Frontal cortex (tissue), 4 donors: ENCODE data around the gene NEK4. TPM values are rescaled to one million over a fixed set of nuclear protein-coding genes. Genes with fewer than 3 reads are reported as not detected.

ENCODE experiments used
- DNase-seq, 2 donors: peaks; one replicate each; pipeline ENCODE4 v3.0.0; 2012; ENCODE audit warnings: low spot score in 2 of 2
- FAIRE-seq: peaks from 2 replicates; lab custom pipeline; 2012; peaks lifted over from hg19 to GRCh38; lab: Jason Lieb, UNC
- total RNA-seq: library from RNA; depleted of rRNA; stranded (reverse); fragments of >200 nt; gene quantifications from one replicate; pipeline ENCODE4 v1.2.3, GENCODE V29; 2014
- donor health status: control.
- donor health status: control.
- donor health status: control.

The NEK4 gene
- 53.4 TPM for total RNA-seq

DNA sequence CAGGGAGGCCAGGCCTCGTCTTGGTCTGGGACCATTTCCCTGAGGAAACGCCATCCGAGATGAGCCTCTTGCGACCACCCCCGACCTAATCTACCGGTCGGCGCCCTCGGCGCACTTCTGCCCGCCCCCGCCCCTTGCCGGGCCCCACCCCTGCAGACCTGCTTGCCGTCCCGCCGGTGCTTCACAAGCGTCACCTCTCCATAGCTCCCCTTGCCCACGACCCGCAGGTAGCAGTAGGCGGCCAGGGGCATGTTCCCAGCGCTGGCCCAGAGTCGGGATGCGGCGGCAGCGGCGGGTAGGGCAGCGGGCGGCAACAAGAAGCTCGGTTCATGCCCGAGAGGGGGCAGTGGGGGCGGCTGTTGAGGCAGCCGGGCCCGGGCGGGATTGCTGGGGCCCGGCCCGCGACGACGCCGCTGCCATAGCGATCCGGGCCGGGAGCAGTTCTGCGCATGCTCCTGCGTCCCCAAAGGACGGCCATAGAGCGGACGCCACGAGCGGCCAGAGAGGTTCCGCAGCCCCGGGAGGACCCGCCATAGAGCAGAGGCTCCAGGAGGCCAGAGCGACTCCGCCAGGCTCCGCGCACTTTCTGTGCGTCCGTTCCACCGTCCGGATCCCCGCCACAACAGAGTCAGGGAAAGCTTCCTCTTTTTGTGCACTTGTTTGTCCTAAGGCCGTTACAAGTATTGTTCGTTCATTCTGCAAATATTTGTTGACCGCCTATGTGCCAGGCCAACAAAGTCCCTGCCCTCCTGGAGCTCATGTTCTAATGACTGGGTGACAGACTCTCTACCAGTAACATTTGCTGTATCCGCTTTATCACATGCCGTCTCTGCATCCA lies at the start of gene NEK4:
NEK4 (minus strand) TSS at position 445 of the 838 bp plus-strand sequence; CDS start at position 251, 194 bp downstream.
- no peak for FAIRE-seq
- DNase-seq, result peak; percentile 85 to 89

DNA sequence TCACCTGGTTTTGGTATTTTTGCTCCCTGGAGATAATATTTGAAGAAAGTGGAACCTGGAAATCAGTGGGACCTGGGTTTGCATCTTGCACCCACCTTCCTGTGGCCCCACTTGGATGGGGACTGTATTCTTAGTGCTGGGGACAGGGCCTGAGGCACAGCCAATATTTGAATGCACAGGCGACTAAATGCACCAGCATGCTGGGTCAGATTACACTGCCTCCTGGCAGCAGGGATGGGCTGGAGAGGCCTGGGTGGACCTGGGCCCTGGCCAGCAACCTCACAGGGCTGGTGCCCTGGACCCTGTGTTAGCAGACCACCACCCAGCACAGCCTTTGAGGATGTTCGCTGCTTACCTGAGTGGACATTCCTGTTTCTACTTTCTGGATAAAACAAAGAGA lies 49.2 kb upstream of the NEK4 start:
- FAIRE-seq, result no peak
- DNase-seq, result no peak

DNA sequence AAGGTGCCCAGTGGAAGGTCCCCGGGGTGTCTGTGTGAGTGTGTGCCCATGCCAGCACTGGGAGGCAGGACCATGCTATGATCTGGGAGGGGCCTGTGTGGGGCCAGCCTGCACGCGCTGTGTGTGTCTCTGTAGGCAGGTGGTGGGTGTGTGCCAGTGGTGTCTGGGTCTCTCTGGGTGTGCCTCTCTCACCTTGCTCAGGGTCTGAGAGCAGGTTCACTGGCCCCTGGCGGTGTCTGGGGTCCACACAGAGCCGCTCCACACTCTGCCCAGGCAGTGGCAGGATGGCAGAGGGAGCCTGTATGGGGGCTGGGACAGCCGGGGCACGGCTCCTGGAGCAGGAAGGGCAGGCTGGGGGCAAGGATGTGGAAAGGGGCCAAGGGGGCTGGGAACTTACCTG lies 47.1 kb upstream of the NEK4 start:
- FAIRE-seq, result no peak
- DNase-seq, result no peak

DNA sequence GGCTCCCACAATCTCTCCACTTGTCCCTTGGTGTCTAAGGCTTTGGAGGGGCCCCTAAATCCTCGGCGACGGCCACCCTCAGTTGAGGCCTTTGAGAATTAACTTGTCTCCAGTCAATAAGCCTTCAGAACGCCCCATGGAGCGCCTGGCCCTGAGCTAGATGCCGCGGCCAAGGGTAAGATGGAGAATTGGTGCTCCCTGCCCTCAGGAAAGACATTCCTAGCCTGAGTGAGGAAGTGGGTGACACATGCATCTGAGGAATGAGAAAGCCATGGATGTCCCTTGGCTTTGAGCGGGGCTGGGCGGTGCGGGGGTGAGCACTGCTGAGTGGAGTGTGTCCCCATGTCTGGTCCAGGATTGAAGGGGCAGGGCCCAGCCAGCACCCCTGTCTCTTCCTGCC lies 46.5 kb upstream of the NEK4 start:
- FAIRE-seq (no peak), DNase-seq (no peak)

DNA sequence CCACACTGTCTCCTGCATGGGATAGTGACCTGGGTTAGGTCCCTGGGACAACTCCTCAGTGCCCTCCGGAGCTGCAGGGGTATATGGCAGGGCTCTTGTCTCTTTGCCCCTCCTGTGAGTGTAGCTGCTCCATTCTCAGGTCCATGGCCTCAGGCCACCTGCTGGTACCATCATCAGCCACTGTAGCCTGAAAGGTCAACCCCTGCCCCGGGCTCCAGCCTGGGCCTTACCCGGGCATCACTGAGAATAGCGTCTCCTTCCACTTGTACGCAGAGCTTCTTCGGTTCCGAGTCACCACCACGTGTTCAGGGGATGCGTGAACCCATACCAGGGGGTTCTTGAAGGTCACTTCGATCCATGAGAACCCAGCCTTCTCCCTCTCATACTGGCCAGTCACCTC lies 45.9 kb upstream of the NEK4 start:
- FAIRE-seq, result no peak
- no peak for DNase-seq

DNA sequence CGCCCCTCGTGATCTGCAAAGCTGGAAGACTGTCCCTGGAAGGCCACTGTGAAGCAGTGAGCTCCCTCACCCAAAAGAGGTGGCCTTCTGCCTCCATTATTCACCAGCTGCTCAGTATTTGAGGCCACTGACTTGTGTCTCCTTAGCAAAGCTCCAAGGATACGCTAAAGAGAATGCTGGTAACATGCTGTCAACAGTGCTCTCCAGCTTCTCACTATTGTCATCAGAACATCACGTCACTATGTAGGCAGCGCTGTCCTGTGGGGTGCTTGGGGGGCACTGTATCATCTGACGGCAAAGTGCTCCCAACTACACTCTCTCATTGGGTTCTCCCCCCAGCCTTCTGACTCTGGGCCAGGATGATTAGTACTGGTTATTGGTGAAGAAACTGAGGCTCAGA lies 45.5 kb upstream of the NEK4 start:
- no peak for FAIRE-seq

DNA sequence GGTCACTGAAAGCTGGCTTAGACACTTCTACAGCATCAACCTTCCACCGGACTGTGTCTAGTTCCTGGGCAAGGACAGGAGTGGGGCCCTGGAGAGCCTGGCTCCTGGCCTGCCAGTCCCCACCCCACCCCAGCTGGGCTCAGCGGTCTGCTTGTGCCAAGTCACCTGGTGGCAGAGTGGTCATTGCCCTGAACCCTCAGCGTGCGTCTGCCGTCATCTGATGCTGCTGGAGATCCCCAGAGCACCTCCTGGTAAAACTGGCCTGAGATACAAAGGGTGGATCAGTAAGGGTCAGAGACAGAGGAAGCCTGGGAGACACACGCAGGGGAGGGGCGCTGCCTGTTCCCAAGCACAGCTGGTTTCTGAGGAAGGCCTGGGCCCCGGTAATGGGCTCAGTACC lies 43.1 kb upstream of the NEK4 start:
- DNase-seq (no peak), FAIRE-seq (no peak)

More for the DNA sequence above, 45.5 kb upstream of the NEK4 start:
- no peak for DNase-seq

DNA sequence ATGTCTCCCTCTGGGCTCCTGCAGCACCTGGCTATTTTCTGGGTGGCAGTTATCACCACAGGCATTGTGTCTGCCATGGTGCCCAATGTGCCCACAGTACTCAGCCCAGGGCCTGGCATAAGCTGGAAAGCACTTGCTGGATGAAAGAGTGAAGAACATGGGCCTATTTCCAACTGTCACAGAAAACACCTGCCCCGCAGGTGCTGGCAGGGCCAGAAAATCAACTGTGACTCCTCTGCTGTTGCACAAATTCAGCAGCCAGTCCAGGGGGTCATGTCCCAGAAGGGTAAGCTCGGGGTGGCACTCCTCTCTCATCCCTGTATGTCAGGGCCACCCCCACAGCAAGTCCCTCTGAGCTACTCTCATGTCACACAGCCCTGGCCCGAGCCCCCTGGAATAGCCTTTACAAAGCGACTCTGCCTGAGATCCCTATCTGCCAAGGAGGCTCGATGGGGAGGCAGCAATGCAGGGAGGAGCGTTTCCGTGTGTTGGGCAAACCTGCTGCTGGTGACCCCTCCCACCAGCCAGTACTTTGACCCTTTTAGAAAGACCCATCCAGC lies 40.8 kb upstream of the NEK4 start:
- DNase-seq (no peak), FAIRE-seq (no peak)

DNA sequence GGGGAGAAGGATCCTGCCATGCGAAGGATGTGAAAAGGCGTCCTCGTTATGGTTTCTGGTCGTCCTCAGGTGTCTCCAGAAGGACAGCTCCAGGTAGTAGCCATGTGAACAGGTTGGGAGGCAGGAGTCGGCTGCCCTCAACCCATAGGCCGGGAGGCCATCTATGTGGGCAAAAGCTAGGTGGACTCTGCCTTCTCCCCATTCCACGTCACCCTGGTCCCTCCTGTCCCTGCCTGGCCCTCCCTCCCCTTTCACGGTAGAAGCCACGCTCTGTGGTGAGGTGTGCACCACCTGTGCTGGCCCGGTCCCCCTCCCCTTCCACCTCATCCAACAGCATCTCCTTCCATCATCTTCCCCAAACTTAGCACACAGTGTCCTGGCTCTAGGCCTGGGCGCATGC lies 40.2 kb upstream of the NEK4 start:
- FAIRE-seq (no peak), DNase-seq (no peak)

DNA sequence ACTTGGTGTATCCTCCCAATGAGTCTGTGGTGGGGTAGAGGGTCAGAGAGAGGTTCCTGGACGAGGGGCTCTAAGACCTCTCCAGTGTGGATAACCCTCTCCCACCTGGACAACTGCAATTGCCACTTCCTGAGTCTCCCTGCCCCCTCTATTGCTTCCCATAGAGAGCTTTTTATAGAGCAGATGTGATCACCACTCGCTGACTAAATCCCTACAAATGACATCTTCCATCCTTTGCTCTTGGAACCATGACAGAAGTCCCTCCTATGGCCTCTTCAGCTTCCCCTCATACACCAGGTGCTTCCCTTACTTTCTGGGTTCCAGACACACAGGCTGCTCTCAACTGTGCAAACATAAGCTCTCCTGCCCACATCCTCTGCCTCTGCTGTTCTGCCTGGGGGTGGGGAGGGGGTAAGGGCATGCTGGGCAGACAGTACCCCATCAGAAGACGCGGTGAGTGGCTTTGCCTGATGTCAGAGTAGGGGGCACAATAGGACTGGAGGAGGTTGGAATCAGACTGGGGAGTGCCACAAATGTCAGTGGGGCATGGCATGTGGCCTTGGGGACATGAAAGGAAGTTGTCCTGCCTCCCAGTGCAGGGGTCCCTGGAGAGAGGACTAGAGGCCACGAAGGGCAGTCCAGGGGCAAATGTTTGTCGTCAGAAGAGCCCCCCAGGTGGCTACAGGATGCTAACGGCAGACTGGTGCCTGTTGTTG lies 39.1 kb upstream of the NEK4 start:
- no peak for FAIRE-seq

DNA sequence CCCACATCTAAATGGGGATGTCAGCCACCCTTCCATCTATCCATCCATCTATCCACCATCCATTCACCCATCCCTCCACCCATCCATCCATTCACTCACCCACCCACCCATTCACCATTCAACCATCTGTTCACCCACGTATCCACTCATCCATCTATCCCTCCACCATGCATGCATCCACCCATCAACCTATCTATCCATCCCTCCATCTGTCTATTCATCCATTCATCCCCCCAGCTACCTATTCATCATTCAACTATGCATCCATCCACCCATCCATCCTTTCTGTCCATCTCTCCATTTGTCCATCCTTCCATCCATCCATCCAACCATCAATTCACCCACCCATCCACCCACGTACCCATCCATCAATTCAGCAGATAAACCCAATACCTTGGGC lies 38.4 kb upstream of the NEK4 start:
- no peak for FAIRE-seq
- no peak for DNase-seq

More for the DNA sequence above, 39.1 kb upstream of the NEK4 start:
- DNase-seq, result no peak

DNA sequence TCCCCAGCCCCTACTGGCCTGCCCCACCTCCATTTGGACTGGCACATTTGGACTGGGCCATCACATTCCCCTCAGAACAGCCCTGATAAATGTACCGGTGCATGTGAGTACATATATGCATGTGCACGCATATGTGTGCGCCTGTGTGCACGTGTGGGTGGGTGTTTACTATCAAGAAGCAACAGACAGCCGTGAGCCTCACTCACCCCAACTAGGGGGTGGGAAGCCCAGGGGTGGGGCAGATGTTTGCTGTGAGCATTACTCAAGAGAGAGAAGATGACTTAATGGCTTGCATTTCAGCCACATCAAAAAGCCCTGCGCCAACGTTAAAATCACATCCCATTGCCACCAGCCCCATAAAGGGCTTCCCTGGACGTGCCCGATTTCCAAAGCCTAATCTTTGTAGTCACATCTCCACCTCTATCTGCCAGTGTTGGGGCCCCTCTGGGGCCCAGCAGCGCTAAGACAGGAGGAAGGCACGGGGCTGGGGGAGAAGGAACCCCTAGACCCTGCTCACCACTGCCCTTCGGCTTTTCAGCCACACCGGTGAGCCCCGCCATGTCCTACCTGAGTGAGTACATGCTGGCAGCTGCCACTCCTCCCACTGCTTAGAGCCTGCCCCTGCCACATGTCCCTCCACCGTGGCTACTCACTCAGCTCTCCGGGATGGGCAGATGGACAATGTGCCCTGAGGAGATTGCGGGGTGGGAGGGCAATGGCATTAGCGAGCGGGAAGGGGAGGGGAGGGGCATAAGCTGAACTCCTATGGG lies 34.7 kb upstream of the NEK4 start:
- DNase-seq, result no peak
- no peak for FAIRE-seq

DNA sequence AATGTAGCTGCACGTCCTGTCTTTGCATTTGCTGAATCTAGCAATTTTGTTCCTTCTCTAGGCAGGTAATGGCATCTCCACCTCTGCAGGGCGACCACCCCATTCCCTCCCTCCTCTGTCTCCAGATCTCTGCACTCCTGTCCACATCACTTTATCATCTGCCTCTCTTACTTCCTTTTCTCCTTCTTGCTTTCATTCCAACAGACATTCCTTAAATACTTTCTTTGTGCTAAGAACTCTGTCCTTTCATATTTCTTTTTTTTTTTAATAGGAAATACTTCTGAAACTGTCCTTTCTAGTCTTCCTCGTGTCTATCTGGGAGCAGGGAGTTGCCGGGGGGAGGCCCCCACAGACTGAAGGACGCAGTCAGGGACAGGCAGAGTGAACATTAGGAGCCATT lies 31.1 kb upstream of the NEK4 start:
- no peak for FAIRE-seq
- DNase-seq, result no peak

DNA sequence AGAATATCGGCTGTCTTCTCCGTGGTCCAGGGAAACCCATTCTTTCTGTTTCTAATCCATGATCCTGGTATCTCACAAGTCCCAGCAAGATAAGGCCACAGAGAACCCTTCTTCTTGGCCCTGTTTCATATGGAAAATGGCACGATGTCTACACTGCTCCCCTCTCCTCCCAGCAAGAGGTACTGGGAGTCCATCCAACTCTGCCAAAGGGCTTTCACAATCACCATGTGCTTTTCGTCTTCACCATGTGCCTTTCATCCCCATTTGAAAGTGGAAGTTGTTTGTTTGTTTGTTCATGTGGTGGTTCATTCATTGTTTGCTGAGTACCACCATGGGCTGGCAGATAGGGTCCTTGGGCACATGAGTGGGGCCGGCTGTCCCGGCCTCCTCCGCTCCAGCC lies 29.3 kb upstream of the NEK4 start:
- DNase-seq (no peak), FAIRE-seq (no peak)

DNA sequence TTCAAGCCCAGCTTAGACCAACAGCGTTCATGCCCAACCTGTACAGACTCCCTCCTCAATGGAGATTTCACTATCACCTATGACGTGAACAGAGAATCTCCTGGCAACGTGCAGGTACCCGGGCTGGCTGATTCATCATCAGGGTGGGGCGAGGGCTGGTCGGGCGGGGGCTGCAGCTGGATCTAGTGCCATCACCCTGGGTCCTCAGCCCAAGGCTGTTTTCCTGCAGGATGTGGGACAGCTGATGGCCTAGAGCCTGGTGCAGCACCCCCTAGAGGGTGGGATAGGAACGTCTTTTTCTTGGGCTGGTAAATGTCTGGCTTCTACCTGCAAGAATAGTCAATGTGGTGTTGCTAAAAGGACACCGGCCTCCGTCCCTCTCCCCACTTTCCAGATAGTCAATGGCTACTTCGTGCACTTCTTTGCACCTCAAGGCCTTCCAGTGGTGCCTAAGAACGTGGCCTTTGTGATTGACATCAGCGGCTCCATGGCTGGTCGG lies 28.3 kb upstream of the NEK4 start:
- DNase-seq (no peak), FAIRE-seq (no peak)

DNA sequence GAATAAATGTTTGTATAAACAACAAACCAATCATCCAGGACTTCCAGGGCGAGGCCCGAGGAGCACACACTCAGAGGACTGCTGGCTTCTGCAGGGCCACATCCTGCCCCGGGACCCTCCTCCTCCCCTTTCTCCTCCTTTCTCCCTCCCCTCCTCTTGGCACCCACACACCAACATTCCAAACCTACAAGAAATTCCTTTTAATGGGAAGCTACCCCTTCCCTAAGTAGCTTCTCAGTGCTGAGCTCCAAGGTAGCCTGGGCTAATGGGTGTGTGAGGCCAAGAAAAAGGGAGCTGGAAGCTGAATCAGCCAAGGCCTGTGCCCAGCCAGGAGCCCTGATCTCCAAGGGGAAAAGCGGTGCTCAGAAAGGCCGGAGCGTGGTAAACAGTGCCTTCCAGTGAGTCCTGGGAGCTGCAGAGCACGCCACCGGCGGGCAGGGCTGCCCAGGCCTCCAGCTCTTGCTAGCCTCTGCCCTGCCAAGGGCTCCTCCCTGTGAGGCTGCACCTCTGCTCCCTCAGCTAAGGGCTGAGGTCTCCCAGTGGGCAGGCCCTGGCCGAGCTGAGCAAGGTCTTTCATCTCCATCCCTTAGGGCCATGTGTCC lies 27.7 kb upstream of the NEK4 start:
- no peak for DNase-seq
- FAIRE-seq, result no peak

DNA sequence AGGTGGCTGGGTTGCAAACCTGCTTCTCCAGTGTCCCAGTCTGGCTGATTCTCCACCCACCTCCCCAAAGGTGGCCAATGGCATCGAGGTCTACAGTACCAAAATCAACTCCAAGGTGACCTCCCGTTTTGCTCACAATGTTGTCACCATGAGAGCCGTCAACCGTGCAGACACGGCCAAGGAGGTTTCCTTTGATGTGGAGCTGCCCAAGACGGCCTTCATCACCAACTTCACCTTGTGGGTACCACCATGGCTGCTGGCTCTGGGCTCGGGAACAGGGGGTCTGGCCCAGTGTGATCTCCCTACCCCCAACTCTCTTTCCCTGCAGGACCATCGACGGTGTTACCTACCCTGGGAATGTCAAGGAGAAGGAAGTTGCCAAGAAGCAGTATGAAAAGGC lies 25.7 kb upstream of the NEK4 start:
- no peak for FAIRE-seq
- no peak for DNase-seq

DNA sequence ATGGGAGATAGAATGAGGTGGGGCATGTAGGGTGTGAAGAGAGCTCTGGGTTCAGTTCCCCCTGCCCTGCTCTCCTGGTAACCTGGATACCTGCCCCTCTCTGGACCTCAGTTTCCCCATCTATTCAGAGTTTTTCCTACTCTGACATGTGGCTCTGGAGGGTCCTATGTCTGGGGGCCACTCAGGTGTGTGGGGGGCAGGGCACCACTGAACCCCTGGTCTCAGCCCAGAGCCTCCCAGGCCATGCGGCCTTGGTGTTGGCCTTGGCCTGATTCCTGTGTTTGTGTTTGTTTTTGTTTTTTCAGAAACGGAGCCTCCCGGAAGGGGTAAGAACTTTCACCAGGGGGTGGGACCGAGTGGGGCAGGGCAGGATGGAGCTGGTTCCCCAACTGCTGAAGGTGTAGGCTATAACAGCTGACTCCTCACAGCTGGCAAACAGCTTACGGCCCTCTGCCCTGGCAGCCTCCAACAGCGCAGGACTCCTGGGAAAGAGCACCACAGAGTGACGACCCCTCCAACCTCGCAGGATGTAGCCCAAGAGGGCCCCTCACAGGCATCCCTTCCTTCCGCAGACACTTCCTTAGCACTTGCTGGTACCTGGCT lies 24.7 kb upstream of the NEK4 start:
- DNase-seq (no peak), FAIRE-seq (no peak)

DNA sequence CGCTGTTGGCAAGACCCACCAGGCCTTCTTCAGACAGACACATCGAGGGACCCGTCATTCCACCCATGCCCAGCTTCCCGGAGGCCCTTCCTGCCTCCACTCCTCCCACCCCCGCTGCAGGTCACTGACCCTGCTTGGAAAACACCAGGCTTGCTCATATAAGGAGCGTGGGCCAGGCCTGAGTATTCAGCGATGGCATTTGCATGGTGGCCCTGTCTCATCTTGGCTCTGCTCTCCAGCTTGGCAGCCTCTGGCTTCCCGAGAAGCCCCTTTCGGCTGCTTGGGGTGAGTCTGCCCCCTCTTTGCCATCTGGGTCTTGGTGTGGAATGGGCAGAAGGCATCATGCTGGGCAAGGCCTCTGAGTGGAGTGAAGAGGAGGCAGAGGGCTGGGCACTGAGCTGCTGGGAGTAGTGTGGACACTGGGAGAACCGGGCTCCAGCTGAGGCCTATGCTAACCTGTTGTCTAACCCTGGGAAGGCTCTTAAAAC lies 23.9 kb upstream of the NEK4 start, which contains the start of gene ITIH3:
ITIH3 (plus strand) TSS at position 185 of the 488 bp plus-strand sequence; CDS start at position 193, 8 bp downstream.
- DNase-seq, result no peak
- FAIRE-seq, result no peak
